A549 (cell line): ENCODE data around the gene UCN. TPM values are rescaled to one million over a fixed set of nuclear protein-coding genes. Genes with fewer than 3 reads are reported as not detected.

ENCODE experiments used
- ATAC-seq, 2 experiments: fragments of 200-7000 bp in 1 of 2; fragments of >200 bp in 1 of 2; cut with Nextera tagmentation in 1 of 2; cut with Tn5 transposase in 1 of 2; 3 replicates each; pipeline versions ENCODE4 v1.8.0 to v1.9.1; 2018 to 2020; ENCODE audit warnings: mild to moderate bottlenecking in 1 of 2, moderate library complexity in 1 of 2
- CTCF ChIA-PET: fragments of 300-600 bp; sonication (Branson Sonifier 250); formaldehyde crosslinking; extraction: SDS; loops from one replicate; lab custom pipeline; 2021; ENCODE audit warnings: antibody characterized with exemption, inconsistent platforms; lab: Yijun Ruan, JAX
- POLR2A ChIA-PET: fragments of 350-600 bp; formaldehyde crosslinking; extraction: SDS; loops from one replicate; lab custom pipeline; 2021; ENCODE audit warnings: antibody characterized with exemption, inconsistent platforms; lab: Yijun Ruan, JAX
- DNase-seq, 2 experiments: peaks; one replicate each; pipeline versions ENCODE4 v3.0.0 to v3.0.0-alpha.2; 2011 to 2016; ENCODE audit warnings: low read depth in 1 of 2, low spot score in 1 of 2
- FAIRE-seq: peaks from 2 replicates; lab custom pipeline; 2011; peaks lifted over from hg19 to GRCh38; lab: Jason Lieb, UNC
- H3K27ac ChIP-seq, 2 experiments: fragments of >200 bp; sonication (Bioruptor Twin); formaldehyde crosslinking; 3 replicates each; pipeline ENCODE4 v1.5.1; 2016 to 2017
- H3K4me1 ChIP-seq: fragments of >200 bp; sonication (Bioruptor Twin); formaldehyde crosslinking; 3 replicates; pipeline ENCODE4 v1.6.1; 2016
- H3K4me2 ChIP-seq: fragments of >200 bp; sonication (Bioruptor Twin); formaldehyde crosslinking; 3 replicates; pipeline ENCODE4 v1.6.1; 2016
- H3K4me3 ChIP-seq: fragments of >200 bp; sonication (Bioruptor Twin); formaldehyde crosslinking; 3 replicates; pipeline ENCODE4 v1.5.1; 2016
- H3K9me3 ChIP-seq: fragments of >200 bp; sonication (Bioruptor Twin); formaldehyde crosslinking; 3 replicates; pipeline ENCODE4 v1.6.1; 2016
- CBX8 ChIP-seq: fragments of 200-600 bp; sonication (generic); IDR thresholded peaks from 2 replicates; pipeline ENCODE4 v1.6.1; 2016
- CEBPB ChIP-seq, 2 experiments: fragments of >200 bp in 1 of 2; sonication (Bioruptor Twin) in 1 of 2; formaldehyde crosslinking in 1 of 2; IDR thresholded peaks; 2 replicates each; pipeline ENCODE4 v1.6.1; 2012 to 2016
- CTCF ChIP-seq: fragments of >200 bp; sonication (Bioruptor Twin); formaldehyde crosslinking; IDR thresholded peaks from 3 replicates; pipeline ENCODE4 v1.5.1; 2016
- EHMT2 ChIP-seq: fragments of 200-600 bp; sonication (generic); IDR thresholded peaks from 2 replicates; pipeline ENCODE4 v1.6.1; 2016; ENCODE audit warnings: antibody characterized with exemption, low read depth, mild to moderate bottlenecking, moderate library complexity
- EP300 ChIP-seq, 2 experiments: fragments of >200 bp; sonication (Bioruptor Twin); formaldehyde crosslinking; IDR thresholded peaks; 2 replicates in 1 of 2; 3 replicates in 1 of 2; pipeline ENCODE4 v1.6.1; 2016 to 2017
- FOSL2 ChIP-seq, 2 experiments: fragments of 450-650 bp in 1 of 2; fragments of >200 bp in 1 of 2; sonication (Bioruptor Twin) in 1 of 2; formaldehyde crosslinking; IDR thresholded peaks; 2 replicates each; pipeline versions ENCODE4 v1.5.0 to v1.6.1; 2016 to 2020; ENCODE audit warnings: mild to moderate bottlenecking in 1 of 2, moderate library complexity in 1 of 2
- GATA3 ChIP-seq: IDR thresholded peaks from 2 replicates; pipeline ENCODE4 v1.6.1; 2012; ENCODE audit warnings: borderline replicate concordance
- JUN ChIP-seq, 2 experiments: fragments of >200 bp; sonication (Bioruptor Twin); formaldehyde crosslinking; IDR thresholded peaks; 2 replicates in 1 of 2; 3 replicates in 1 of 2; pipeline ENCODE4 v1.6.1; 2016 to 2017
- JUNB ChIP-seq: fragments of >200 bp; sonication (Bioruptor Twin); formaldehyde crosslinking; IDR thresholded peaks from 2 replicates; pipeline ENCODE4 v1.6.1; 2016
- KDM1A ChIP-seq: fragments of 200-600 bp; sonication (generic); IDR thresholded peaks from 2 replicates; pipeline ENCODE4 v1.6.1; 2016; ENCODE audit warnings: low read depth, mild to moderate bottlenecking
- MAZ ChIP-seq: fragments of 150-350 bp; IDR thresholded peaks from 2 replicates; pipeline ENCODE4 v1.6.1; 2014; ENCODE audit warnings: antibody characterized with exemption, low read depth, low read length, borderline replicate concordance
- MYC ChIP-seq: IDR thresholded peaks from 2 replicates; pipeline ENCODE4 v1.6.1; 2012; ENCODE audit warnings: mild to moderate bottlenecking, inconsistent platforms, low read length, improper control_type of control experiment, borderline replicate concordance
- PHF8 ChIP-seq: fragments of 200-600 bp; sonication (generic); IDR thresholded peaks from 2 replicates; pipeline ENCODE4 v1.6.1; 2016; ENCODE audit warnings: low read depth, mild to moderate bottlenecking, antibody characterized with exemption, moderate library complexity, borderline replicate concordance
- POLR2A ChIP-seq: IDR thresholded peaks from 2 replicates; pipeline ENCODE4 v1.6.1; 2012; ENCODE audit warnings: mild to moderate bottlenecking, low read length
- RAD21 ChIP-seq, 2 experiments: fragments of >200 bp in 1 of 2; sonication (Bioruptor Twin) in 1 of 2; formaldehyde crosslinking in 1 of 2; IDR thresholded peaks in 1 of 2; conservative IDR thresholded peaks in 1 of 2; 2 replicates in 1 of 2; 3 replicates in 1 of 2; pipeline ENCODE4 v1.6.1; 2012 to 2018; ENCODE audit warnings: inconsistent platforms in 1 of 2
- RFX5 ChIP-seq: fragments of 450-650 bp; IDR thresholded peaks from 2 replicates; pipeline ENCODE4 v1.7.1; 2014; ENCODE audit warnings: antibody characterized with exemption, mild to moderate bottlenecking, moderate library complexity
- SMC3 ChIP-seq: fragments of >200 bp; sonication (Bioruptor Twin); formaldehyde crosslinking; IDR thresholded peaks from 3 replicates; pipeline ENCODE4 v1.6.1; 2018; ENCODE audit warnings: inconsistent platforms
- TP53 ChIP-seq: fragments of 250-450 bp; sonication (Bioruptor Pico); IDR thresholded peaks from 2 replicates; pipeline ENCODE4 v1.5.0; 2021; ENCODE audit warnings: mild to moderate bottlenecking, moderate library complexity
- ZC3H11A ChIP-seq: fragments of 450-650 bp; IDR thresholded peaks from 2 replicates; pipeline ENCODE4 v1.6.1; 2014; ENCODE audit warnings: antibody characterized with exemption, mild to moderate bottlenecking
- ZFP36 ChIP-seq: fragments of 450-650 bp; IDR thresholded peaks from 2 replicates; pipeline ENCODE4 v1.6.1; 2014; ENCODE audit warnings: borderline replicate concordance; ENCODE audit not compliant: partially characterized antibody
- ZNF302 ChIP-seq: fragments of 250-450 bp; sonication (Bioruptor Pico); IDR thresholded peaks from 2 replicates; pipeline ENCODE4 v1.9.0; 2021; ENCODE audit warnings: inconsistent platforms, mild to moderate bottlenecking, moderate library complexity
- ZSCAN20 ChIP-seq: fragments of 250-450 bp; sonication (Bioruptor Pico); IDR thresholded peaks from 2 replicates; pipeline ENCODE4 v1.8.0; 2022; ENCODE audit warnings: mild to moderate bottlenecking, moderate library complexity
- WGBS: methylation state at CpG from one replicate; pipeline ENCODE4 v1.1.6; 2017; ENCODE audit errors: missing lambda C conversion rate; 5-methylcytosine and 5-hydroxymethylcytosine counted together
- polyA plus RNA-seq, 4 experiments: library from polyadenylated mRNA; depleted of rRNA in 3 of 4; stranded (reverse); fragments of >200 nt; fragmentation: RNase III in 1 of 4; extraction: RNeasy Plus Mini Kit Qiagen cat#74134 plus additional on column Dnase treatment in 1 of 4; gene quantifications; 2 replicates in 3 of 4; 3 replicates in 1 of 4; pipeline ENCODE4 v1.2.3, GENCODE V29; 2011 to 2017
- TF ChIP-seq, protein P1 (sequence below): fragments of 250-450 bp; sonication (Bioruptor Pico); IDR thresholded peaks from 2 replicates; pipeline ENCODE4 v1.5.0; 2020; ENCODE audit warnings: low read depth, mild to moderate bottlenecking, moderate library complexity

UCN gene
- polyA plus RNA-seq, 2 of the 4 experiments (the other 2 are of a cell fraction) = 0.76 to 1.0 TPM

- Histone ChIP-seq H3K27ac (no peak overlapping the region), H3K4me2 (no peak overlapping the region), H3K4me1 (0 out of 3 replicates have a peak, but pooled peaks cover 3% of the 10 kb centered on the region), H3K4me3 (no peak overlapping the region), H3K9me3 (no peaks in the 10 kb centered on the region)
- ChIA-PET CTCF (interaction anchor here (0.9 to 8.8 kb wide), 4 partner anchors 9 to 44 kb away, joined by 3 to 171 read pairs (median 13); partner anchors contain the start of genes MPV17 and SLC30A3), POLR2A (no interaction called here)
- DNase-seq (no peak), FAIRE-seq (no peak), ATAC-seq (no peak)
- TF ChIP-seq ZFP36 (no peak), JUNB (no peak), ZNF302 (CRISPR knock-in tag) (no peak), KDM1A (no peak), GATA3 (no peak), EP300 (IDR thresholded peaks at IDR 0.05) (no peak), SMC3 (no peak), ZSCAN20 (CRISPR knock-in tag) (no peak), CBX8 (no peak), PHF8 (no peak), MYC (no peak), FOSL2 (IDR thresholded peaks at IDR 0.05) (no peak), FOSL2 (CRISPR knock-in tag; IDR thresholded peaks at IDR 0.05) (no peak), MAZ (no peak), RAD21 (conservative IDR thresholded peaks at IDR 0.05 in 1 of 2, IDR thresholded peaks at IDR 0.05 in 1 of 2) (no peak)
- 95% methylated on average over 47 of the region's 75 CpGs for WGBS
Measured at GRCh38 chr2:27307545-27308358, 493 bp downstream of the UCN start.

DNA sequence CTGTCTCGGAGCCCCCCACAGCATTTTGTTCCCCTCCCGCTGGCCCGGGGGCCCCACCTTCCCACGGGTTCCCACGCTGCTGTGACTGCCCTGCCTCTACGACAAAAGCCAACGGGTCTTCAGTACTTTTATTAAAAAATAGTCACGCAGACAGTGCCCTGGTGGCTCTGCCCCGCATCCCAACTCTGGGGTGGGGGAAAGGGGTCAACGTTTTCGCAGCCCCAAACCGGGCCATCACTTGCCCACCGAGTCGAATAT, 1.0 kb downstream of the UCN start:
- Histone ChIP-seq H3K4me1 (0 out of 3 replicates have a peak, but pooled peaks cover 3% of the 10 kb centered on the region), H3K4me2 (no peak overlapping the region), H3K27ac (no peak overlapping the region), H3K4me3 (no peak overlapping the region), H3K9me3 (no peaks in the 10 kb centered on the region)
- TF ChIP-seq TP53 (CRISPR knock-in tag) (no peak), PHF8 (no peak), POLR2A (no peak)
- TF ChIP-seq, protein P1, sequence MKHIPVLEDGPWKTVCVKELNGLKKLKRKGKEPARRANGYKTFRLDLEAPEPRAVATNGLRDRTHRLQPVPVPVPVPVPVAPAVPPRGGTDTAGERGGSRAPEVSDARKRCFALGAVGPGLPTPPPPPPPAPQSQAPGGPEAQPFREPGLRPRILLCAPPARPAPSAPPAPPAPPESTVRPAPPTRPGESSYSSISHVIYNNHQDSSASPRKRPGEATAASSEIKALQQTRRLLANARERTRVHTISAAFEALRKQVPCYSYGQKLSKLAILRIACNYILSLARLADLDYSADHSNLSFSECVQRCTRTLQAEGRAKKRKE = no peak
- no peak for FAIRE-seq
- no peak for DNase-seq
- ChIA-PET CTCF (interaction anchor here (1.2 to 8.8 kb wide), 3 partner anchors 10 to 43 kb away, joined by 3 to 171 read pairs (median 22); partner anchors contain the start of genes MPV17 and SLC30A3), POLR2A (no interaction called here)
- WGBS = 82% methylated on average over 14 of the region's 14 CpGs
- no peak for ATAC-seq

DNA sequence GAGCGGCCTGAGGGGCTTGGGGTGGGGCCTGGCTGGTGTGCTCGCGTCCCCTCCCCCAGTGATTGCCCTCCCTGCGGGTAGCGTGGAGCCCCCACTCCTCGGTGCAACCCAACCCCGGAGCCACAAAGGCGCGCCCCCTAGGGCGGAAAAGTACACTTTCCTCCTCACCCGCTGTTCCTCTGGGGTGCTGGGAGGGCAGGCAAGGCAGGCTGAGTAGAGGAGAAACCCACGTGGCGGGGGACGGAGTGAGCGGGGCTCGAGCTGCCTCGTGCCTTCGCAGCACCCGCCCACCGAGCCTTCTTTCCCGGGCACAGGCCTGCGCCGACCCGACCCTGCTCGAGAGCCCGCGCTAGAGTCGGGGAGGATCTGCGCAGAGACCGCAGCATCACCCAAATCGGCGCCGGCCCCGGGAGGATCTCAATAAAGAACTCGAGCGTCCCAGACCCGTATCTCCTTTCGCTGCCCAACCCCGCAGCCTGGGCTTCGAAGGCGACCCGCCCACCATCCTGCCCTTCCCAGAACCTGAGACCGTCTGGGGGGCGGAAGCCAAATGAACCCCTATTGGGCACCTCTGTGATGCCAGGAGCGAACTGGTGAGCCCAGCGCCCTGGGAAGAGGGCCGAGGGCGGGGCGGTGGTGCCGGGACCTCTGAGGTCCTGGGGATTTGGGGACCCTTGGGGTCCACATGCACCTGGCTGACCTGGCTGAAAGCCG, 1.5 kb downstream of the UCN start:
- FAIRE-seq (no peak), ATAC-seq (no peak), DNase-seq (no peak)
- TF ChIP-seq JUN (IDR thresholded peaks at IDR 0.05) (no peak), ZSCAN20 (CRISPR knock-in tag) (no peak), ZC3H11A (no peak), FOSL2 (IDR thresholded peaks at IDR 0.05) (no peak), FOSL2 (CRISPR knock-in tag; IDR thresholded peaks at IDR 0.05) (no peak), RFX5 (no peak), CTCF (no peak), EHMT2 (no peak), CEBPB (IDR thresholded peaks at IDR 0.05) (no peak), KDM1A (no peak)
- no peak overlapping the region for H3K4me3 ChIP-seq
- H3K4me1 ChIP-seq = 0 out of 3 replicates have a peak, but pooled peaks cover 3% of the 10 kb centered on the region
- CTCF ChIA-PET = interaction anchor here (1.5 to 20.5 kb wide), 5 partner anchors 10 to 208 kb away, joined by 5 to 394 read pairs (median 156); partner anchors contain the start of genes DNAJC5G, MPV17 and TRIM54
- WGBS = 80% methylated on average over 51 of the region's 51 CpGs
- H3K4me2 ChIP-seq = no peak overlapping the region
- H3K27ac ChIP-seq = no peak overlapping the region
- POLR2A ChIA-PET = no interaction called here
- no peaks in the 10 kb centered on the region for H3K9me3 ChIP-seq
